HUES6 (cell line): ENCODE data around the gene SRPRB.

Experiments
- H3K27ac ChIP-seq: 2 replicates; pipeline ENCODE4 v1.7.0; 2013; ENCODE audit warnings: low read depth, mild to moderate bottlenecking, low read length, inconsistent platforms
- H3K27me3 ChIP-seq: 2 replicates; pipeline ENCODE4 v1.6.1; 2013; ENCODE audit warnings: low read length; ENCODE audit not compliant: control insufficient read depth, insufficient read depth
- H3K36me3 ChIP-seq: 2 replicates; pipeline ENCODE4 v1.6.1; 2013; ENCODE audit warnings: low read length; ENCODE audit not compliant: control insufficient read depth, insufficient read depth
- H3K4me1 ChIP-seq: 2 replicates; pipeline ENCODE4 v1.6.1; 2013; ENCODE audit warnings: low read length; ENCODE audit not compliant: control insufficient read depth, insufficient read depth
- H3K4me3 ChIP-seq: 2 replicates; pipeline ENCODE4 v1.5.1; 2013; ENCODE audit warnings: low read depth, low read length
- H3K9ac ChIP-seq: one replicate; pipeline ENCODE4 v1.6.1; 2013; ENCODE audit warnings: mild to moderate bottlenecking, low read length
- H3K9me3 ChIP-seq: 2 replicates; pipeline ENCODE4 v1.6.1; 2013; ENCODE audit warnings: low read depth, low read length; ENCODE audit not compliant: control insufficient read depth, insufficient read depth

SRPRB gene

GRCh38 chr3:133859381-133860234, 54.0 kb downstream of the SRPRB start:
- Histone ChIP-seq H3K4me1 (peaks cover 18% of the 10 kb centered on the region), H3K9me3 (no peaks in the 10 kb centered on the region), H3K27me3 (no peaks in the 10 kb centered on the region), H3K27ac (no peak overlapping the region), H3K9ac (no peak overlapping the region), H3K4me3 (no peak overlapping the region), H3K36me3 (no peaks in the 10 kb centered on the region)

- Histone ChIP-seq H3K27ac (no peak overlapping the region), H3K27me3 (no peaks in the 10 kb centered on the region), H3K4me1 (peaks cover 10% of the 10 kb centered on the region), H3K36me3 (no peaks in the 10 kb centered on the region), H3K9me3 (no peaks in the 10 kb centered on the region), H3K4me3 (no peak overlapping the region), H3K9ac (no peak overlapping the region)
Observed at GRCh38 chr3:133860519-133860918, 54.9 kb downstream of the SRPRB start.

- Histone ChIP-seq H3K4me3 (no peak overlapping the region), H3K4me1 (peaks cover 7% of the 10 kb centered on the region), H3K27ac (no peak overlapping the region), H3K9me3 (no peaks in the 10 kb centered on the region), H3K36me3 (no peaks in the 10 kb centered on the region), H3K27me3 (no peaks in the 10 kb centered on the region), H3K9ac (no peak overlapping the region)
Observed at GRCh38 chr3:133862161-133862560, 56.5 kb downstream of the SRPRB start.

- H3K27ac ChIP-seq = no peak overlapping the region
- H3K9me3 ChIP-seq = no peaks in the 10 kb centered on the region
- H3K27me3 ChIP-seq = no peaks in the 10 kb centered on the region
- H3K4me1 ChIP-seq = peaks cover 7% of the 10 kb centered on the region
- H3K9ac ChIP-seq = no peak overlapping the region
- no peak overlapping the region for H3K4me3 ChIP-seq
- H3K36me3 ChIP-seq = no peaks in the 10 kb centered on the region
Observed at GRCh38 chr3:133863911-133864310, 58.3 kb downstream of the SRPRB start.

GRCh38 chr3:133864616-133865015, 59.0 kb downstream of the SRPRB start:
- no peak overlapping the region for H3K27ac ChIP-seq
- H3K36me3 ChIP-seq = no peaks in the 10 kb centered on the region
- H3K4me3 ChIP-seq = no peak overlapping the region
- H3K9ac ChIP-seq = no peak overlapping the region
- H3K4me1 ChIP-seq = peaks cover 7% of the 10 kb centered on the region
- H3K27me3 ChIP-seq = no peaks in the 10 kb centered on the region
- H3K9me3 ChIP-seq = no peaks in the 10 kb centered on the region

GRCh38 chr3:133865136-133865855, 59.7 kb downstream of the SRPRB start:
- H3K4me3 ChIP-seq = no peak overlapping the region
- peaks cover 6% of the 10 kb centered on the region for H3K4me1 ChIP-seq
- H3K9ac ChIP-seq = no peak overlapping the region
- H3K36me3 ChIP-seq = no peaks in the 10 kb centered on the region
- H3K27ac ChIP-seq = no peak overlapping the region
- no peaks in the 10 kb centered on the region for H3K9me3 ChIP-seq
- no peaks in the 10 kb centered on the region for H3K27me3 ChIP-seq

- no peaks in the 10 kb centered on the region for H3K27me3 ChIP-seq
- no peaks in the 10 kb centered on the region for H3K9me3 ChIP-seq
- no peak overlapping the region for H3K4me3 ChIP-seq
- no peaks in the 10 kb centered on the region for H3K4me1 ChIP-seq
- H3K9ac ChIP-seq = no peak overlapping the region
- H3K27ac ChIP-seq = no peak overlapping the region
- H3K36me3 ChIP-seq = no peaks in the 10 kb centered on the region
Observed at GRCh38 chr3:133866141-133866540, 60.5 kb downstream of the SRPRB start.

GRCh38 chr3:133868186-133868585, 62.6 kb downstream of the SRPRB start:
- Histone ChIP-seq H3K9ac (no peak overlapping the region), H3K9me3 (no peaks in the 10 kb centered on the region)

GRCh38 chr3:133868758-133869475, 63.3 kb downstream of the SRPRB start:
- Histone ChIP-seq H3K9me3 (no peaks in the 10 kb centered on the region), H3K27ac (no peak overlapping the region), H3K4me3 (no peak overlapping the region), H3K4me1 (peaks cover 11% of the 10 kb centered on the region), H3K9ac (no peak overlapping the region), H3K36me3 (no peaks in the 10 kb centered on the region), H3K27me3 (no peaks in the 10 kb centered on the region)

More at GRCh38 chr3:133868186-133868585, 62.6 kb downstream of the SRPRB start:
- Histone ChIP-seq H3K4me1 (peaks cover 10% of the 10 kb centered on the region), H3K4me3 (no peak overlapping the region), H3K27me3 (no peaks in the 10 kb centered on the region), H3K27ac (no peak overlapping the region), H3K36me3 (no peaks in the 10 kb centered on the region)

GRCh38 chr3:133869586-133869985, 64.0 kb downstream of the SRPRB start:
- Histone ChIP-seq H3K9me3 (no peaks in the 10 kb centered on the region), H3K9ac (no peak overlapping the region), H3K27ac (no peak overlapping the region), H3K4me3 (no peak overlapping the region), H3K36me3 (no peaks in the 10 kb centered on the region), H3K27me3 (no peaks in the 10 kb centered on the region), H3K4me1 (peaks cover 11% of the 10 kb centered on the region)

- no peaks in the 10 kb centered on the region for H3K27me3 ChIP-seq
- no peak overlapping the region for H3K4me3 ChIP-seq
- no peak overlapping the region for H3K27ac ChIP-seq
- no peaks in the 10 kb centered on the region for H3K9me3 ChIP-seq
- H3K4me1 ChIP-seq = peaks cover 11% of the 10 kb centered on the region
- no peaks in the 10 kb centered on the region for H3K36me3 ChIP-seq
- no peak overlapping the region for H3K9ac ChIP-seq
Observed at GRCh38 chr3:133870822-133871221, 65.2 kb downstream of the SRPRB start.
